Rectal smooth muscle tissue (tissue), 1 donor: Measurements from ENCODE around the gene RBM12.

ENCODE experiments used
- H3K27ac ChIP-seq: one replicate; pipeline ENCODE4 v1.7.0; 2013; ENCODE audit warnings: low read depth, low read length, inconsistent platforms
- H3K27me3 ChIP-seq: one replicate; pipeline ENCODE4 v1.7.0; 2013; ENCODE audit warnings: low read length; ENCODE audit not compliant: control insufficient read depth, insufficient read depth
- H3K36me3 ChIP-seq: one replicate; pipeline ENCODE4 v1.7.0; 2013; ENCODE audit warnings: low read length; ENCODE audit not compliant: control insufficient read depth, insufficient read depth
- H3K4me1 ChIP-seq: one replicate; pipeline ENCODE4 v1.7.0; 2013; ENCODE audit warnings: low read length; ENCODE audit not compliant: control insufficient read depth, insufficient read depth
- H3K4me3 ChIP-seq: one replicate; pipeline ENCODE4 v1.7.0; 2013; ENCODE audit warnings: low read length
- H3K9ac ChIP-seq: one replicate; pipeline ENCODE4 v1.7.0; 2013; ENCODE audit warnings: low read length

RBM12 gene

GRCh38 chr20:35640724-35641123 lies 24.0 kb downstream of the RBM12 start:
- Histone ChIP-seq H3K4me3 (no peak overlapping the region), H3K27ac (no peak overlapping the region), H3K9ac (no peak overlapping the region), H3K4me1 (peaks cover 4% of the 10 kb centered on the region), H3K27me3 (no peaks in the 10 kb centered on the region), H3K36me3 (no peaks in the 10 kb centered on the region)

- Histone ChIP-seq H3K27me3 (no peaks in the 10 kb centered on the region), H3K4me1 (peaks cover 4% of the 10 kb centered on the region), H3K27ac (no peak overlapping the region), H3K9ac (no peak overlapping the region), H3K36me3 (no peaks in the 10 kb centered on the region), H3K4me3 (no peak overlapping the region)
These were observed 25.9 kb downstream of the RBM12 start for GRCh38 chr20:35638751-35639150.

DNA sequence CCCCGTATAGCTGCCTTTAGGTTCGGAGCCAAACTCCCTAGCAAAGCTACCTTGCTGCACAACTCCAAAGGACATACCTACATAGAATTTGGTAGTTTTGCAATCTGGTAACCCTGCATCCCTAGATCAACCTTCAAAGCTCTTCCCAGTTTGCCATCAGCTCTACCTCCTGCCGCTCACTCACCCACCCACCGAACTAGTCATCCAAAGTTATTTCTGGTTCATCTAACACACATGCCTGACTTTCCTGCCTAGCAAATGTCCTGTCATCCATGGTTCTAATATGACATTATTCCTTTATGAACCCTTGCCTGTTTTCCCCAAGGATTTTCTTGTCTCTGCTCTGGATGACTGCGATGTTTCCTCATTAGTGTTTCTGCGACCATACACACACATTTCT lies 27.4 kb downstream of the RBM12 start:
- Histone ChIP-seq H3K36me3 (peaks cover 7% of the 10 kb centered on the region), H3K4me1 (peaks cover 4% of the 10 kb centered on the region), H3K27ac (no peak overlapping the region), H3K4me3 (no peak overlapping the region), H3K27me3 (no peaks in the 10 kb centered on the region), H3K9ac (no peak overlapping the region)

DNA sequence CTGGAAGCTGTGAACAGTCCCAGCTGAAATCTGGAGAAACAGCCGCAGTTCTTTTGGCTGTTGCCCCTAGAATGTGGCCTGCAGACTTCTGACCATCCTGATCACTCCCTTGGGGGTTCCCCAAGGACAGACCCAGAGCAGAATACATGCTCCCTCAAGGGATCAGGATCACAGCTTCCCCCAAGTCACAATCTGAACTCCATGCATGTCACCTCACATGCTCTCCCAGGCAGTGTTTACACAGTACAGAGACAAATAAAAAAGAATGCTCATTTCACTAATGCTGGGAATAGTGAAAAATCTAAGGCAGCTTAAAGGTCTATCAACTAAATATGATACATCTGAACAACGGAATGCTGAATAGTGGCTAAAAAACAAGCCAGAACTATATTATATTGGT lies 28.6 kb downstream of the RBM12 start:
- H3K9ac ChIP-seq, result no peak overlapping the region
- H3K4me1 ChIP-seq, result peaks cover 4% of the 10 kb centered on the region
- no peak overlapping the region for H3K4me3 ChIP-seq
- peaks cover 12% of the 10 kb centered on the region for H3K36me3 ChIP-seq
- H3K27me3 ChIP-seq, result no peaks in the 10 kb centered on the region
- H3K27ac ChIP-seq, result no peak overlapping the region

DNA sequence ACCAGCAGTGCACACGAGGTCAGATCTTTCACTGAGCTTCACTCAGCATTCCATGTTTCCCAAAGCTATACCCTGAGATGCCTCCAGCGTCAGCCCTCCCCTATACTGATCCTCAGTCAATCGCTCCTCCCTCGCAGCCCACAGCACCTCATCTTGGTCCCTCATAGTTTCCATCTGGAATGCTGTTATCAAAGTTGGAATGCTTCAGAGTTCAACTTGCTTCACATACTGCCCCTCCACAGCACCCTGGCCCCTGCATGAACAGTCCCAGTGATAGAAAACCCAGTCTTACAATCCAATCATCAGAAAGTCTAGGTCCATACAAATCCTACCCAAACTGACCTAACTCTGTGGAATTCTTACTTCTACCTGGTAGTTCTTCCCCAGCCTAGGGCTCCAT lies 29.0 kb downstream of the RBM12 start:
- peaks cover 16% of the 10 kb centered on the region for H3K36me3 ChIP-seq
- no peaks in the 10 kb centered on the region for H3K27me3 ChIP-seq
- no peak overlapping the region for H3K9ac ChIP-seq
- no peak overlapping the region for H3K4me3 ChIP-seq
- no peak overlapping the region for H3K27ac ChIP-seq
- peaks cover 4% of the 10 kb centered on the region for H3K4me1 ChIP-seq

DNA sequence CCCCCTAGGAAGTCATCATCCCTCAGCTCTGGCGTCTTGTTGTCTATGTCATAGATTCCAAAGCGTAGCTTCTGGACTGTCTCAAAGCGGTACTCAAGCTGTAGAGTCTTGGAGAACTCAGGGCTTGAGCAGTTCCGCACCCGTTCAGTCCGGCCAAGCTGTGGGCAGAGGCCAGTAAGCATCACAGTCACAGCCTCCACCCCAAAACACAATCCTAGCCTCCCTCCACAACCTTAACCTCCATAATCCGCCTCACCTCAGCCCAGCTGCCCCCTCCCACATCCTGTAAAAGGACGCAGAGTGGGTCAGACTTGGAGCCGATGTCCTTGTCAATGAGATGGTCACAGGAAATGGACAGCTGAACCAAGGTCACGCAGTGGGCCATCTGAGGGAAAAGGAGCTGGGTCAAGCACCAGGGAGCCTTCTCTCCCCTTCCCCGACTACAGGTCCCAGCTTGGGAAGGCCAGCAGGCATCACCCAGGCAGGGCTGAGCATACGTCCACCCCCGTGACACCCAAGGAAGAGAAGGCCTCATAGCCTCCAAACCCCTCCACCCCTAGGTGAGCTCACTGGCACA lies 32.1 kb downstream of the RBM12 start:
- Histone ChIP-seq H3K36me3 (peaks cover 27% of the 10 kb centered on the region), H3K4me1 (no peaks in the 10 kb centered on the region), H3K27ac (no peak overlapping the region), H3K4me3 (no peak overlapping the region), H3K9ac (no peak overlapping the region), H3K27me3 (no peaks in the 10 kb centered on the region)

GRCh38 chr20:35630636-35631035 lies 34.1 kb downstream of the RBM12 start:
- H3K4me3 ChIP-seq, result no peak overlapping the region
- no peaks in the 10 kb centered on the region for H3K4me1 ChIP-seq
- no peak overlapping the region for H3K9ac ChIP-seq
- H3K36me3 ChIP-seq, result peaks cover 41% of the 10 kb centered on the region
- H3K27me3 ChIP-seq, result no peaks in the 10 kb centered on the region
- no peak overlapping the region for H3K27ac ChIP-seq

DNA sequence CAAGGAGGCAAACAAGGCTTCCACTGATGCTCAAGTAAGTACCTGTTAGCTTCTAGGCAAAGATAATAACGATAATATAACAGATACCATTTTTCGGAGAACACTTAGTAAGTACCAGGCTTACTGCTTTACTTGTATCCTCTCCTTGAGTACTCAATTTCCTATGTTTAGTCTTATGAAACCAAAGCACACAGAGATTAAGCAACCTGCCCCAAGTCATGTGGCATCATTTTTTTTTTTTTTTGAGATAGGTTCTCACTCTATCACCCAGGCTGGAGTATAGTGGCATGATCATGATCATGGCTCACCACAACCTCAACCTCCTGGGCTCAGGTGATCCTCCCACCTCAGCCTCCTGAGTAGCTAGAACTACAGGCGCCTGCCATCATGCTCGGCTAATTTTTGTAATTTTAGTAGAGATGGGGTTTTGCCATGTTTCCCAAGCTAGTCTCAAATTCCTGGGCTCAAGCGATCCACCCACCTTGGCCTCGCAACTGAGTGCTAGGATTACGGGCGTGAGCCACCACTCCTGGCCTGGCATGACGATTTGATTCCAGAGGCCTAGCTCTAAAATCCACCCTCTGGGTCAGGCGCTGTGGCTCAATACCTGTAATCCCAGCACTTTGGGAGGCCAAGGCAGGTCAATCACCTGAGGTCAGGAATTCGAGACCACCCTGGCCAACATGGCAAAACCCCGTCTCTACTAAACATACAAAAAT lies 35.1 kb downstream of the RBM12 start:
- Histone ChIP-seq H3K27ac (no peak overlapping the region), H3K27me3 (no peaks in the 10 kb centered on the region), H3K9ac (no peak overlapping the region), H3K4me3 (no peak overlapping the region), H3K4me1 (no peaks in the 10 kb centered on the region), H3K36me3 (peaks cover 41% of the 10 kb centered on the region)

DNA sequence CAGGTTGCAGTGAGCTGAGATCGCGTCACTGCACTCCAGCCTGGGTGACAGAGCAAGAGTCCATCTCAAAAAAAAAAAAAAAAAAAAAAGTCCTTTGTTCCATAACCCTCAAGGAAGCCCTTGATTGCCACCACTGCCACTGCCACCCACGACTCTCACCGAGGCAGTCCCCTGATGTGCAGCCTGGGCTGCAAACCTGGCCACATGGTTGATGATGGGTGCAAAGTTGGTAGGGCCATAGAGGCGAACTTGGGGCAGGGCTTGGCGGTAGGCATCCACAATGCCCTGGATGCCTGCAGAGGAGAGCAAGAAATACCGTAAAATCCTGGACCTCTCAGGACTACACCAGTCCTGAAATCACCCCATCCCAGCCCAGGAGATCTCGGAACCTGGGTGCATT lies 37.6 kb downstream of the RBM12 start:
- H3K27ac ChIP-seq, result no peak overlapping the region
- H3K4me3 ChIP-seq, result no peak overlapping the region
- H3K36me3 ChIP-seq, result peaks cover 33% of the 10 kb centered on the region
- no peak overlapping the region for H3K9ac ChIP-seq
- no peaks in the 10 kb centered on the region for H3K4me1 ChIP-seq
- H3K27me3 ChIP-seq, result no peaks in the 10 kb centered on the region

- Histone ChIP-seq H3K4me1 (no peaks in the 10 kb centered on the region), H3K36me3 (peaks cover 33% of the 10 kb centered on the region), H3K27ac (no peak overlapping the region), H3K4me3 (no peak overlapping the region), H3K27me3 (no peaks in the 10 kb centered on the region), H3K9ac (no peak overlapping the region)
These were observed 38.2 kb downstream of the RBM12 start for GRCh38 chr20:35626386-35627001.

- Histone ChIP-seq H3K27ac (no peak overlapping the region), H3K4me3 (no peak overlapping the region), H3K27me3 (no peaks in the 10 kb centered on the region), H3K36me3 (peaks cover 26% of the 10 kb centered on the region), H3K9ac (no peak overlapping the region), H3K4me1 (no peaks in the 10 kb centered on the region)
These were observed 38.9 kb downstream of the RBM12 start for GRCh38 chr20:35625584-35626385.

DNA sequence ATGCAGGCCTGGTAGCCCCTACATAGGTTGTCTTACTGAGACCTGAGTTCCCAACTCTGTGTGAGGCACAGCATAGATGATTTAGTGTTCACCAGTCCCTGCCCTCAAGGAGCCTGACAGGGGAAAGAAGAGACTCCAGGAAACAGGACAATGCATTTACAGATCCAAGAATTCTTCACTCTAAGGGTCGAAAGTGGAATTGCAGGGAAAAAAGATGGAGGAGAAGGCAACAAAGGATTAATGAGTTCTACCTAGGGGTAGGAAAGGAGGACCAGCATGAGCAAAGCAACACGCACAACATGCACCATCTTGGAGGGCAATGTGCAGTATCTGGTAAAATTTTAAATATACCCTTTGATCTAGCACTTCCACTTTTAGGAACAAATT lies 43.1 kb downstream of the RBM12 start:
- H3K36me3 ChIP-seq, result peaks cover 6% of the 10 kb centered on the region
- no peak overlapping the region for H3K27ac ChIP-seq
- no peak overlapping the region for H3K9ac ChIP-seq
- H3K27me3 ChIP-seq, result no peaks in the 10 kb centered on the region
- peaks cover 2% of the 10 kb centered on the region for H3K4me1 ChIP-seq
- no peak overlapping the region for H3K4me3 ChIP-seq
